HFFc6 (cell line): Measurements from ENCODE around the gene SH3RF3. TPM values are rescaled to one million over a fixed set of nuclear protein-coding genes. Genes with fewer than 3 reads are reported as not detected.

Experiments
- DNase-seq: peaks from one replicate; pipeline ENCODE4 v3.0.0-alpha.2; 2018
- H3K27ac Mint-ChIP-seq: 2 replicates; pipeline ENCODE4 v1.8.0; 2020; ENCODE audit warnings: mild to moderate bottlenecking, mixed read lengths
- H3K27me3 Mint-ChIP-seq: 2 replicates; pipeline ENCODE4 v1.8.0; 2021; ENCODE audit warnings: mild to moderate bottlenecking, moderate library complexity, mixed read lengths; ENCODE audit not compliant: insufficient read depth
- H3K36me3 Mint-ChIP-seq: 2 replicates; pipeline ENCODE4 v1.8.0; 2021; ENCODE audit warnings: low read depth, mixed read lengths
- H3K4me1 Mint-ChIP-seq: 2 replicates; pipeline ENCODE4 v1.8.0; 2020; ENCODE audit warnings: low read depth, mixed read lengths
- H3K4me3 Mint-ChIP-seq: 2 replicates; pipeline ENCODE4 v1.8.0; 2020; ENCODE audit warnings: mild to moderate bottlenecking, moderate library complexity, mixed read lengths
- H3K9me3 Mint-ChIP-seq: 2 replicates; pipeline ENCODE4 v1.8.0; 2020; ENCODE audit warnings: mild to moderate bottlenecking, mixed read lengths
- CTCF ChIP-seq: fragments of 200-600 bp; sonication (generic); IDR thresholded peaks from 2 replicates; pipeline ENCODE4 v1.5.0; 2021; ENCODE audit warnings: antibody characterized with exemption, mild to moderate bottlenecking
- total RNA-seq, 6 experiments: library from RNA; stranded (reverse); fragmentation: NEBNext Ultra II Directional; extraction: Animal tissue kit (Norgen Biotek cat#: 25700); gene quantifications; 2 replicates in 1 of 6; 3 replicates in 5 of 6; pipeline ENCODE4 v1.2.3, GENCODE V29; 2021

Gene SH3RF3
- total RNA-seq, 6 experiments from 2014 or later, result 2.4 to 4.4 (median 3.7) TPM

- Mint-ChIP-seq H3K9me3 (no peaks in the 10 kb centered on the region), H3K36me3 (no peaks in the 10 kb centered on the region), H3K4me3 (no peak overlapping the region), H3K27ac (no peak overlapping the region), H3K27me3 (peaks cover 32% of the 10 kb centered on the region), H3K4me1 (peaks cover 11% of the 10 kb centered on the region)
- no peak for DNase-seq
- TF ChIP-seq CTCF, result no peak
Measured at GRCh38 chr2:109282360-109282759, 153.4 kb downstream of the SH3RF3 start.

GRCh38 chr2:109282865-109283264 lies 153.9 kb downstream of the SH3RF3 start:
- Mint-ChIP-seq H3K27me3 (peaks cover 27% of the 10 kb centered on the region), H3K36me3 (no peaks in the 10 kb centered on the region), H3K27ac (no peak overlapping the region), H3K9me3 (no peaks in the 10 kb centered on the region), H3K4me1 (peaks cover 11% of the 10 kb centered on the region), H3K4me3 (no peak overlapping the region)
- no peak for TF ChIP-seq CTCF
- no peak for DNase-seq

- H3K4me1 Mint-ChIP-seq, result peaks cover 11% of the 10 kb centered on the region
- H3K27ac Mint-ChIP-seq, result no peak overlapping the region
- H3K4me3 Mint-ChIP-seq, result no peak overlapping the region
- no peak for DNase-seq
- H3K36me3 Mint-ChIP-seq, result no peaks in the 10 kb centered on the region
- peaks cover 18% of the 10 kb centered on the region for H3K27me3 Mint-ChIP-seq
- H3K9me3 Mint-ChIP-seq, result no peaks in the 10 kb centered on the region
- TF ChIP-seq CTCF, result no peak
Measured at GRCh38 chr2:109284826-109285225, 155.8 kb downstream of the SH3RF3 start.

- Mint-ChIP-seq H3K4me1 (peaks cover 11% of the 10 kb centered on the region), H3K9me3 (no peaks in the 10 kb centered on the region), H3K4me3 (no peak overlapping the region), H3K27me3 (peaks cover 22% of the 10 kb centered on the region), H3K36me3 (no peaks in the 10 kb centered on the region), H3K27ac (no peak overlapping the region)
- DNase-seq, result no peak
- TF ChIP-seq CTCF, result no peak
Measured at GRCh38 chr2:109285244-109285651, 156.2 kb downstream of the SH3RF3 start.

- Mint-ChIP-seq H3K4me1 (peaks cover 23% of the 10 kb centered on the region), H3K27me3 (peaks cover 24% of the 10 kb centered on the region), H3K36me3 (no peaks in the 10 kb centered on the region), H3K27ac (no peak overlapping the region), H3K9me3 (no peaks in the 10 kb centered on the region), H3K4me3 (no peak overlapping the region)
- DNase-seq, result no peak
- TF ChIP-seq CTCF, result no peak
Measured at GRCh38 chr2:109287413-109287812, 158.4 kb downstream of the SH3RF3 start.

- Mint-ChIP-seq H3K4me1 (peaks cover 23% of the 10 kb centered on the region), H3K36me3 (no peaks in the 10 kb centered on the region), H3K27me3 (peaks cover 25% of the 10 kb centered on the region), H3K4me3 (no peak overlapping the region), H3K27ac (no peak overlapping the region), H3K9me3 (no peaks in the 10 kb centered on the region)
- TF ChIP-seq CTCF, result no peak
- DNase-seq, result no peak
Measured at GRCh38 chr2:109287838-109288237, 158.8 kb downstream of the SH3RF3 start.
